MM.1S (cell line): ENCODE measurements around the gene OPALIN.
"Not testable (repeated sequence)": the region's sequence is repeated elsewhere in the genome, so short reads cannot be mapped to it uniquely, and the experiment has no call there.

Source experiments
- DNase-seq: peaks from one replicate; pipeline ENCODE4 v3.0.0-alpha.2; 2015
- H2AFZ ChIP-seq: fragments of 300-600 bp; sonication (generic); 2 replicates; pipeline ENCODE4 v1.6.0; 2016; ENCODE audit warnings: antibody characterized with exemption, low read length
- H3F3A ChIP-seq: fragments of 300-600 bp; sonication (generic); 2 replicates; pipeline ENCODE4 v1.6.1; 2016; ENCODE audit warnings: mild to moderate bottlenecking, antibody characterized with exemption, low read length, moderate library complexity, mixed read lengths; ENCODE audit not compliant: insufficient read depth
- H3K27ac ChIP-seq: fragments of 300-600 bp; sonication (generic); 2 replicates; pipeline ENCODE4 v1.5.1; 2016; ENCODE audit warnings: mild to moderate bottlenecking, low read length
- H3K27me3 ChIP-seq: fragments of 300-600 bp; sonication (generic); replicated peaks from 2 replicates; pipeline ENCODE4 v1.6.0; 2016; ENCODE audit warnings: low read length; ENCODE audit not compliant: insufficient read depth
- H3K36me3 ChIP-seq: fragments of 300-600 bp; sonication (generic); replicated peaks from 2 replicates; pipeline ENCODE4 v1.6.1; 2016; ENCODE audit warnings: mild to moderate bottlenecking, low read length, mixed read lengths; ENCODE audit not compliant: insufficient read depth
- H3K4me1 ChIP-seq: fragments of 300-600 bp; sonication (generic); 2 replicates; pipeline ENCODE4 v1.6.1; 2016; ENCODE audit warnings: low read length, mixed read lengths
- H3K4me2 ChIP-seq: fragments of 300-600 bp; sonication (generic); 2 replicates; pipeline ENCODE4 v1.6.0; 2016; ENCODE audit warnings: low read depth, low read length
- H3K4me3 ChIP-seq: fragments of 300-600 bp; sonication (generic); 2 replicates; pipeline ENCODE4 v1.5.1; 2016; ENCODE audit warnings: low read length, mixed read lengths
- H3K79me2 ChIP-seq: fragments of 300-600 bp; sonication (generic); 2 replicates; pipeline ENCODE4 v1.6.1; 2016; ENCODE audit warnings: mixed run types, low read length, mixed read lengths
- H3K9ac ChIP-seq: fragments of 300-600 bp; sonication (generic); 2 replicates; pipeline ENCODE4 v1.6.1; 2016; ENCODE audit warnings: low read length, mixed read lengths
- H3K9me2 ChIP-seq: fragments of 300-600 bp; sonication (generic); replicated peaks from 2 replicates; pipeline ENCODE4 v1.6.1; 2016; ENCODE audit warnings: mild to moderate bottlenecking, low read length, mixed read lengths; ENCODE audit not compliant: insufficient read depth
- H3K9me3 ChIP-seq: fragments of 300-600 bp; sonication (generic); replicated peaks from 2 replicates; pipeline ENCODE4 v1.6.1; 2016; ENCODE audit warnings: mild to moderate bottlenecking, low read length, mixed read lengths; ENCODE audit not compliant: insufficient read depth
- H4K20me1 ChIP-seq: fragments of 300-600 bp; sonication (generic); 2 replicates; pipeline ENCODE4 v1.6.1; 2016; ENCODE audit warnings: mild to moderate bottlenecking, low read length, moderate library complexity, mixed read lengths; ENCODE audit not compliant: insufficient read depth
- CTCF ChIP-seq: fragments of 300-600 bp; sonication (generic); IDR thresholded peaks from 2 replicates; pipeline ENCODE4 v1.5.1; 2016; ENCODE audit warnings: antibody characterized with exemption, low read length, mixed read lengths
- EZH2 ChIP-seq: fragments of 300-600 bp; sonication (generic); optimal IDR thresholded peaks from 2 replicates; pipeline ENCODE3; 2017; ENCODE audit warnings: low read depth, mild to moderate bottlenecking, antibody characterized with exemption, low read length, mixed read lengths
- EZH2phosphoT487 ChIP-seq: fragments of 300-600 bp; sonication (generic); IDR thresholded peaks from 2 replicates; pipeline ENCODE4 v1.6.1; 2018; ENCODE audit warnings: antibody characterized with exemption, low read length

Gene OPALIN

GRCh38 chr10:96311180-96311715, 47.6 kb downstream of the OPALIN start:
- Histone ChIP-seq H4K20me1 (no peaks in the 10 kb centered on the region), H3K27ac (no peak overlapping the region), H3K27me3 (no peaks in the 10 kb centered on the region), H3K36me3 (no peaks in the 10 kb centered on the region), H3K79me2 (no peaks in the 10 kb centered on the region), H3K4me1 (no peaks in the 10 kb centered on the region), H3F3A (no peaks in the 10 kb centered on the region), H3K9me3 (no peaks in the 10 kb centered on the region), H3K4me2 (no peak overlapping the region), H2AFZ (no peak overlapping the region), H3K9me2 (no peaks in the 10 kb centered on the region), H3K9ac (no peak overlapping the region), H3K4me3 (no peak overlapping the region)
- TF ChIP-seq CTCF (no peak), EZH2 (no peak), EZH2phosphoT487 (no peak)
- no peak for DNase-seq

- H3F3A ChIP-seq = no peaks in the 10 kb centered on the region
- H3K36me3 ChIP-seq = no peaks in the 10 kb centered on the region
- no peak for DNase-seq
- no peak overlapping the region for H3K4me3 ChIP-seq
- no peaks in the 10 kb centered on the region for H3K9me3 ChIP-seq
- no peaks in the 10 kb centered on the region for H3K9me2 ChIP-seq
- H2AFZ ChIP-seq = no peak overlapping the region
- no peak overlapping the region for H3K27ac ChIP-seq
- H3K4me1 ChIP-seq = no peaks in the 10 kb centered on the region
- H4K20me1 ChIP-seq = no peaks in the 10 kb centered on the region
- no peak overlapping the region for H3K4me2 ChIP-seq
- H3K9ac ChIP-seq = no peak overlapping the region
- no peaks in the 10 kb centered on the region for H3K27me3 ChIP-seq
- no peaks in the 10 kb centered on the region for H3K79me2 ChIP-seq
- no peak for TF ChIP-seq EZH2phosphoT487
- TF ChIP-seq EZH2 = no peak
- no peak for TF ChIP-seq CTCF
These were observed 48.5 kb downstream of the OPALIN start for GRCh38 chr10:96310321-96310669.

GRCh38 chr10:96309628-96310320, 49.0 kb downstream of the OPALIN start:
- DNase-seq = no peak
- no peaks in the 10 kb centered on the region for H4K20me1 ChIP-seq
- H3K9me3 ChIP-seq = no peaks in the 10 kb centered on the region
- no peak overlapping the region for H2AFZ ChIP-seq
- H3K79me2 ChIP-seq = no peaks in the 10 kb centered on the region
- no peak for TF ChIP-seq EZH2
- TF ChIP-seq CTCF = no peak
- TF ChIP-seq EZH2phosphoT487 = no peak
- H3K27me3 ChIP-seq = no peaks in the 10 kb centered on the region
- no peaks in the 10 kb centered on the region for H3K36me3 ChIP-seq
- H3K4me1 ChIP-seq = no peaks in the 10 kb centered on the region
- H3K9ac ChIP-seq = no peak overlapping the region
- H3K9me2 ChIP-seq = no peaks in the 10 kb centered on the region
- no peaks in the 10 kb centered on the region for H3F3A ChIP-seq
- no peak overlapping the region for H3K4me2 ChIP-seq
- H3K27ac ChIP-seq = no peak overlapping the region
- H3K4me3 ChIP-seq = no peak overlapping the region

GRCh38 chr10:96308854-96309253, 49.9 kb downstream of the OPALIN start:
- H4K20me1 ChIP-seq, H3K9me3 ChIP-seq, H3K27me3 ChIP-seq, H2AFZ ChIP-seq, H3K4me3 ChIP-seq, H3K9ac ChIP-seq, H3K4me2 ChIP-seq, H3K9me2 ChIP-seq, DNase-seq, H3F3A ChIP-seq, H3K79me2 ChIP-seq, H3K4me1 ChIP-seq, H3K36me3 ChIP-seq, H3K27ac ChIP-seq: not testable (repeated sequence)
